ENCODE results near the gene OGG1. TPM values are rescaled to one million over a fixed set of nuclear protein-coding genes. Genes with fewer than 3 reads are reported as not detected.

OGG1 gene
- total RNA-seq, 1 donor from 2014 or later, result 9.6 TPM

GRCh38 chr3:9786209-9786739 is 36.5 kb downstream of the OGG1 start:
- ATAC-seq, result no peak

- no peak for ATAC-seq
Observed at GRCh38 chr3:9786825-9787669, 37.3 kb downstream of the OGG1 start.

DNA sequence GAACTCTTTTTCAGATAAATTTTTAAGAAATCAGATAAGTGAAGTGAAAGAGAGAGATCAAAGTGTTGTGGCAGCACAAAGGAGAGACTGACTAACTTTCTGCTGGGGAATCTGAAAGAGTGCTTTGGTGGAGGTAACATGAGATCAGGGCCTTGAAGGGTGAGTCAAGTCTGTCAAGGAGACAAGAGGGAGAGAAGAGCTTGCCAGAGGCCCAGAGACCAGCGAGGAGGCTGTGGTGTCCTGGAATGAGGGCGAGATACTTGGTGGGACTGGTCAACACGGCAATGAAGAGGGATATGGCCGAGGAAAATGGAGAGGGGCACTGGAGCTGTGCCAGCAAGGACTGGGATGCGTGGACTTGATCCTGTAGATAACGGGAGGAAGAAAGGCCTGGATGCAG is 38.0 kb downstream of the OGG1 start:
- ATAC-seq, result no peak

GRCh38 chr3:9791127-9791526 is 41.4 kb downstream of the OGG1 start:
- ATAC-seq, result no peak

DNA sequence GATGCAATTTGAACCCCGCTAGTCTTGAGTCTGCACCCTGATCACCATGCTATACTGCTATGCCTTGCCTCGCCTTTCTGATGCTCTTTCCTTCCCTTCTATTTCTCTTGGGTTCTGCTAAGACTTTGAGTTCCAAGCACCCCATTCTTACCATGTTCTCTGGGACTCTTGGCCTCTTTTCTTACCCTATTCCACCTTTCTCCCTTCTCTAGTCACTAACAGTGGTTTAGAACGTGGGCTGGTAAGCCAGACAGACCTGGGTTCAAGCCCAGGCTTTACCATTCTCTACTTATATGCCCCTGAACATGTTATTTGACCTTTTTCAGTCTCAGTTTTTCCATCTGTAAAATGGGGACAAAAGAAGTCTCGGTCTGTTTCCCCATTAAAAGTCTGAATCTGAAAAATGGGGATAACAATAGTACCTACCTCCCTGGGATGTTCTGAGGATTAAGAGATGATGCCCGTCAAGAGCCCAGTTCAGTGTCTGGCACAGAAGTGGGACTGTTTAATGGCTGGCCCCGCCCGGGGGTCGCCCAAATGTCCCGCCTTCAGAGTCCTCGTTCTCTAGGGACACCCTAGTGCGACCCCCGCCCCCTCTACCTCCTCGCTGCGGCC is 42.1 kb downstream of the OGG1 start:
- no peak for ATAC-seq

DNA sequence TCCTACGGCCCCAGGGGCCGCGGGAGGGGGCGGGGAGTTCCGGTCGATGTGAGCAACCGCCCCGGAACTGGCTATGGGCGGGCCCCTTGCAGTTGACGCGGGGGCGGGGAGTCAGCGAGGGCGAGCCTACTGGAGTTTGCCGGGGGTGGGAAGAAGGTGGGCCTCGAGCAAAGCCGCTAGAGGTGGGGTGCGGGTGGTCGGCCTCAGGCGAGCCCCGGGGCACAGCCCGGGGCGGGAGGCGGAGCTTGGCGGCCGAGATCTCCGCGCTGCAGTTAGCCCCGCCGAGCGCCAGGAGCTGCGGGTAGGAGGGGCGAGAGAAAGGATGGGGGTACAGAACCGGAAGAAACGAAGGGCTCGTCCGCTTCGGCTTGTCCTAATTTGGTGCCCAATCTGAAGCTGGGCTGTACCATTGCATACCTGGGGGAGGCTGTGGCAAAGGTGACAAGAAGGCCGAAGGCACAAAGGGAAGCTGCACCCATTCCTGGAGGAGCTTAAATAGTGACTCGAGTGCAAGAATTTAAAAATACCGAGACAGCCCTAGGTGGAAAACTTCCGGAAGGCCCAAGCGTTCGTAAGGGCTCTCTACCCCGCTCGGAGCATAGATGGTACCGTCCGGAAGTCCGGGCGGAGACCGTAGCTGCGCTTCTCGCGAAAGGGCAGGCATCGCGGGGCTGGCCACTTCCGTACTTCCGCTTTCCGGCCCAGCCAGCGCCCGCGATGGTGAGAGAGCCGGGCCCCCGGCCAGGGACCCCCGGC is 42.8 kb downstream of the OGG1 start, which contains the start of the genes ARPC4 and TADA3:
ARPC4 (plus strand) TSS at position 678 of the 756 bp plus-strand sequence; CDS start at position 718, 40 bp downstream.
TADA3 (minus strand) TSS at position 69 of the 756 bp plus-strand sequence. CDS start 1,007 bp downstream, outside the sequence.
- ATAC-seq, result peak; percentile 93

DNA sequence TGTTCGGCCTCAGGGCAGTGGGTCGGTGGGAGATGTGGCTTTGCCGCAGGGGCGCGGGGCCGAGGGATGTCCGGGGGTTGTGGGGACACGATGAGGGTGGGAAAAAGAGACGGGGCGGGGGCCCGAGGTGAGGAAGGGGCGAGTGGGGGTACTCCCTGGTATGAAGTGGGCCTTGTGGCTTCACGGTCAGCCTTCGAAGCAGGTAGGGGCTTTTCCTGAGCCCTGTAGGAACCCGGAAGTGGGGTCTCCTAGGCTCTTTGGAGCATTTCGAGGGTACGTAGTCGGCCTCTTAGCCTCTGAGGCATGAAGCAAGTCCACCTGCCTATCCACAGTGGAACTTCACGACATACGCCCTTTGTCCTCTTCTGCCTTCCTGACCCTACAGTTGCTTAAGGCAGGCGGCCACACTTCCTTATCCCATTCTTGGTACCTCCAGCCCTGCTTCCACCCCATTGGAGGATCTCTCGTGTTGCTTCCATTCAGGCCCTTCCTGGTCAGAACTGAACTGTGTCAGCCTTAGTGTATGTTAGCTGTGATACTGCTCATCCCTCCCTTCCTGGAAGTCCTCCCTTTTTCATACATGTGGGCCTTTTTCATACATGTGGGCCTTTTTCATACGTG is 43.5 kb downstream of the OGG1 start:
- peak; percentile 58 for ATAC-seq

- no peak for ATAC-seq
Observed at GRCh38 chr3:9794400-9794799, 44.6 kb downstream of the OGG1 start.

DNA sequence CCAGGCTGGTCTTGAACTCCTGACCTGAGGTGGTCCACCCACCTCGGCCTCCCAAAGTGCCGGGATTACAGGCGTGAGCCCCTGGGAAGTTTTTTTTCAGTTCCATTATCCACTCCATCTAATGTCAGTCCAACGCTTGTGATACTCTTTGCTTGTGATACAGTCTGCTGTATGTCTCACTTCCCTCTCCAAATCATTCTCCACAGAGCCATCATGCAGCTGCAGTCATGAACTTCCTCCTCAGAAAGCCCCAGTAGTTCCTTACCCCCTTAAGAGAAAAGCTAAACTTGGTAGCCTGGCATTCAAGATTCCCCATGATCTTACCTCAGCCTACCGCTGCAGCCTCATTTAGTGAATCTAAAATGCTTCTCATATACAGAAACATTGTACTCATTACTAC is 45.5 kb downstream of the OGG1 start:
- ATAC-seq, result no peak

- ATAC-seq, result no peak
Observed at GRCh38 chr3:9797196-9797945, 47.6 kb downstream of the OGG1 start.

GRCh38 chr3:9800529-9800928 is 50.8 kb downstream of the OGG1 start:
- ATAC-seq, result no peak

DNA sequence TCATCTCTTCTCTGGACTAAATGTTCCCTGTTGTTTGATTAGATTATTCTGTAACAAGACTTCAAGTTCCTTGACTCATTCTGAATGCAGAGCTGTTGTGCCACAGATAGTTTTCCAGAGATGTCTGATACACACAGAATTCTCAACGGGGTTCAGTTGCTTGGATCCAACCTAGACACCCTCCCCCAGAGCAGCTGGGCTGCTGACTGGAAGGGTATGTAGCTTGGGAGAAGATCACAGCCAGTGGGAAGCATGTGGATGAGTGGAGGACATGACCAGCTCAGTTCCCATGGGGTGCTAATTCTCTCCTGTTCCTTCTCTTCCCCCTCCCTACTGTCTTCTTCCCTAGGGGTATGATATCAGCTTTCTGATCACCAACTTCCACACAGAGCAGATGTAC is 53.7 kb downstream of the OGG1 start:
- ATAC-seq, result no peak

- ATAC-seq, result no peak
Observed at GRCh38 chr3:9804996-9805395, 55.2 kb downstream of the OGG1 start.

DNA sequence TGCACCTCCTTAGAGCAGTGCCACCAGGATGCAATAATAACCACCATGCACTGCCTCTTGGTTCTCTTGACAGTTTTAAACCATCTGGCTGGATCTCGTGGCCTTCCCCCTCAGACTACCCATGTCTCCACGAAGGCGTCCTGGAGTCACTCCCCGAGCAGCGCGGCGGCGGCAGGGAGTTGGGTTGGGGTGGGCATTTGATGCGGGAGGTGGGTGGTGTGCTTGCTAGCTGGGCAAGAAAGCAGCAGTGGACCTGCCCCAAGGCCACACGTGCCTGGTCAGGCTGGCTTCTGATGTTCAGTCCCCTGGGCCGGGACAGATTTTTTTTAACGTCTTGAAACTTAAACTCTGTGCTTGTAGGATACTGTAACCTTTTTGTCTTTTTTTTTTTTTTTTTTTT is 56.4 kb downstream of the OGG1 start:
- ATAC-seq, result no peak

Other genes starting within 250 kb of the OGG1 start
- not detected for gene LHFPL4, start 196.1 kb upstream of the OGG1 start, total RNA-seq
- gene MTMR14, start 100.4 kb upstream of the OGG1 start, total RNA-seq, result 22.0 TPM
- not detected for gene CPNE9, start 46.1 kb upstream of the OGG1 start, total RNA-seq
- gene BRPF1, start 18.2 kb upstream of the OGG1 start, total RNA-seq, result 11.9 TPM
- 2.6 TPM for gene CAMK1, start 20.0 kb downstream of the OGG1 start, total RNA-seq
- 32.3 TPM for gene TADA3, start 42.5 kb downstream of the OGG1 start, total RNA-seq
- 154 TPM for gene ARPC4, start 43.1 kb downstream of the OGG1 start, total RNA-seq
- gene TTLL3, start 60.3 kb downstream of the OGG1 start, total RNA-seq, result 12.3 TPM
- 29.1 TPM for gene RPUSD3, start 94.1 kb downstream of the OGG1 start, total RNA-seq
- not detected for gene CIDEC, start 130.3 kb downstream of the OGG1 start, total RNA-seq
- 18.4 TPM for gene JAGN1, start 140.7 kb downstream of the OGG1 start, total RNA-seq
- gene IL17RE, start 152.9 kb downstream of the OGG1 start, total RNA-seq, result 12.9 TPM
- gene IL17RC, start 167.1 kb downstream of the OGG1 start, total RNA-seq, result 26.6 TPM
- 4.6 TPM for gene CRELD1, start 183.9 kb downstream of the OGG1 start, total RNA-seq
- gene PRRT3, start 202.5 kb downstream of the OGG1 start, total RNA-seq, result 0.56 TPM
- 54.8 TPM for gene EMC3, start 236.9 kb downstream of the OGG1 start, total RNA-seq